Spinal cord (tissue), 10 donors: ENCODE measurements around the gene FOXG1. TPM values are rescaled to one million over a fixed set of nuclear protein-coding genes. Genes with fewer than 3 reads are reported as not detected.

ENCODE experiments used
- DNase-seq, 6 donors: peaks; one replicate each; pipeline versions ENCODE4 v3.0.0 to v3.0.0-alpha.2; 2013 to 2015; ENCODE audit warnings: low spot score in 6 of 6, low read depth in 4 of 6
- H3K27ac ChIP-seq: one replicate; pipeline ENCODE4 v1.5.1; 2013; ENCODE audit warnings: low read depth, low read length, control low read depth
- H3K27me3 ChIP-seq: one replicate; pipeline ENCODE4 v1.6.1; 2013; ENCODE audit warnings: low read length; ENCODE audit not compliant: control insufficient read depth, insufficient read depth
- H3K36me3 ChIP-seq: one replicate; pipeline ENCODE4 v1.6.1; 2013; ENCODE audit warnings: low read length; ENCODE audit not compliant: control insufficient read depth, insufficient read depth
- H3K4me1 ChIP-seq: one replicate; pipeline ENCODE4 v1.6.1; 2013; ENCODE audit warnings: low read length; ENCODE audit not compliant: control insufficient read depth, insufficient read depth
- H3K4me3 ChIP-seq: one replicate; pipeline ENCODE4 v1.5.1; 2013; ENCODE audit warnings: low read depth, low read length, control low read depth
- H3K9me3 ChIP-seq: one replicate; pipeline ENCODE4 v1.6.1; 2013; ENCODE audit warnings: low read length; ENCODE audit not compliant: control insufficient read depth, insufficient read depth
- WGBS: methylation state at CpG from one replicate; pipeline ENCODE4 v1.1.5; 2013; ENCODE audit warnings: missing lambda C conversion rate; ENCODE audit not compliant: insufficient coverage; 5-methylcytosine and 5-hydroxymethylcytosine counted together
- polyA plus RNA-seq, 2 donors: library from polyadenylated mRNA; unstranded; fragments of 120-200 nt; gene quantifications; one replicate each; pipeline ENCODE4 v1.2.1, GENCODE V29; 2013; ENCODE audit not compliant: insufficient read length in 2 of 2
- total RNA-seq, 2 donors: library from RNA; depleted of rRNA in 1 of 2; stranded (reverse); fragments of 120-200 nt in 1 of 2; fragments of >200 nt in 1 of 2; gene quantifications; one replicate each; pipeline versions ENCODE4 v1.2.3 to v1.2.4, GENCODE V29; 2013 to 2014
- donor health status: healthy.

The FOXG1 gene
- total and polyA plus RNA-seq, 4 donors = 1.5 TPM; not detected in 3

- H3K27ac ChIP-seq = no peak overlapping the region
- peaks cover 98% of the 10 kb centered on the region for H3K27me3 ChIP-seq
- no peaks in the 10 kb centered on the region for H3K9me3 ChIP-seq
- DNase-seq = peak in 1 of 6 donors; percentile 47
- H3K4me3 ChIP-seq = no peak overlapping the region
- WGBS = 20% methylated on average over 1 of the region's 9 CpGs
- H3K4me1 ChIP-seq = peaks cover 16% of the 10 kb centered on the region
- no peaks in the 10 kb centered on the region for H3K36me3 ChIP-seq
Observed at GRCh38 chr14:28760431-28760996, 6.1 kb upstream of the FOXG1 start.

GRCh38 chr14:28761438-28762291 is 4.9 kb upstream of the FOXG1 start:
- no peak overlapping the region for H3K27ac ChIP-seq
- H3K9me3 ChIP-seq = no peaks in the 10 kb centered on the region
- 5% methylated on average over 24 of the region's 33 CpGs for WGBS
- no peak overlapping the region for H3K4me3 ChIP-seq
- DNase-seq = peak in 2 of 6 donors; percentile 4 to 88
- H3K4me1 ChIP-seq = peaks cover 25% of the 10 kb centered on the region
- peaks cover 98% of the 10 kb centered on the region for H3K27me3 ChIP-seq
- no peaks in the 10 kb centered on the region for H3K36me3 ChIP-seq

DNA sequence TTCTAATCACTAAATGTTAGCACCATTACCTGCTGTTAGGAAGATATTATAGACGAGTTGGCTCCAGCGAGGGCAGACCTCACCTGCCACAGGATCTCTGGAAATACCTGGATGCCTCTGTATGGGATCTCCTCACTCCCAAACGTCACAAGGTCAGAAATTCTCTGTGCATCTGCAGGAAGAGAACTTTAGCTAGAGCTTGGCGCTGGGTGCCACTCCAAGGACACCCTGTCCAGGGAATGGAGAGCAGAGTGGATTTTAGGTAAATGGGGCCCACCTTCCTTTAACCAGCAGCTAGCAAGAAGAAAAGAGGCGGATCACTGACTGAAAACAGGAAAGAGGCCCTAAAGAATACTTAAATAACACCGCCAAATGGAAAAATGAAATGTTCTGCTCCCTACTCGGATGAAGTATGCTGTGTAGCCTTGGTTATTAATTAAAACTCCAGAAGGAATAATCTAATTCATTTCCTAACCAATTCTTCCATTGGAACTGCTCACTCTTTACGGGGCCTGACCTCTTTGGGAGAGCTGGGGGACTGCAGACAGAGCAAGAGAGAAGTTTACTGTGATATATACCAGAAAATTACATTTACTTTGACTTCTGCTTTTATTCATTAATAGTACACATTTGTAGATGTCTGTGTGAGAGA is 4.2 kb upstream of the FOXG1 start:
- 0% methylated on average over 1 of the region's 8 CpGs for WGBS
- H3K4me3 ChIP-seq = no peak overlapping the region
- peak in 2 of 6 donors; percentile 8 to 69 for DNase-seq
- H3K9me3 ChIP-seq = no peaks in the 10 kb centered on the region
- H3K27me3 ChIP-seq = peaks cover 93% of the 10 kb centered on the region
- no peak overlapping the region for H3K27ac ChIP-seq
- H3K4me1 ChIP-seq = peaks cover 22% of the 10 kb centered on the region
- no peaks in the 10 kb centered on the region for H3K36me3 ChIP-seq

DNA sequence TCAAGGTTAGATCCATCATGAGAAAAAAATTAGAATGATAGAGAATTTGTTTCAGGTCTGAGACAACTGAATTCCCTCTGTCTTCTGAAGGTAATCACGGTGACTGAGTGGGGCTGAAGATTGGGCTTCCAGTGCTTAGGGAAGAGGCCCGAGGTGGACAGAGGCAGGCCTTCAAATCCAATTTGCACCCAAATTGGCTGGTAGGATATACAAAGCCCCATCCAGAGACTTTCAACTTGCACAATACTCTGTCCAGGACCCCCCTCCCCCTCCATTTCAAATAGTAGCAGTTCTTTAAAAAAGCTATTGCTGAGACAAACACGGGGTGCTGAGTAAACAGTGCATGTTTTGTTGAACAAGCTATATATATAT is 3.6 kb upstream of the FOXG1 start:
- Histone ChIP-seq H3K4me1 (peaks cover 24% of the 10 kb centered on the region), H3K9me3 (no peaks in the 10 kb centered on the region), H3K27me3 (peaks cover 92% of the 10 kb centered on the region), H3K36me3 (no peaks in the 10 kb centered on the region), H3K4me3 (no peak overlapping the region), H3K27ac (no peak overlapping the region)
- peak in 1 of 6 donors; percentile 7 for DNase-seq
- no CpG with 5 or more reads among the region's 3 CpGs for WGBS

- H3K27me3 ChIP-seq = peaks cover 92% of the 10 kb centered on the region
- H3K4me3 ChIP-seq = no peak overlapping the region
- no CpG with 5 or more reads among the region's 4 CpGs for WGBS
- no peak overlapping the region for H3K27ac ChIP-seq
- no peaks in the 10 kb centered on the region for H3K9me3 ChIP-seq
- DNase-seq = peak in 2 of 6 donors; percentile 58 to 65
- no peaks in the 10 kb centered on the region for H3K36me3 ChIP-seq
- peaks cover 29% of the 10 kb centered on the region for H3K4me1 ChIP-seq
Observed at GRCh38 chr14:28763751-28764256, 2.8 kb upstream of the FOXG1 start.

DNA sequence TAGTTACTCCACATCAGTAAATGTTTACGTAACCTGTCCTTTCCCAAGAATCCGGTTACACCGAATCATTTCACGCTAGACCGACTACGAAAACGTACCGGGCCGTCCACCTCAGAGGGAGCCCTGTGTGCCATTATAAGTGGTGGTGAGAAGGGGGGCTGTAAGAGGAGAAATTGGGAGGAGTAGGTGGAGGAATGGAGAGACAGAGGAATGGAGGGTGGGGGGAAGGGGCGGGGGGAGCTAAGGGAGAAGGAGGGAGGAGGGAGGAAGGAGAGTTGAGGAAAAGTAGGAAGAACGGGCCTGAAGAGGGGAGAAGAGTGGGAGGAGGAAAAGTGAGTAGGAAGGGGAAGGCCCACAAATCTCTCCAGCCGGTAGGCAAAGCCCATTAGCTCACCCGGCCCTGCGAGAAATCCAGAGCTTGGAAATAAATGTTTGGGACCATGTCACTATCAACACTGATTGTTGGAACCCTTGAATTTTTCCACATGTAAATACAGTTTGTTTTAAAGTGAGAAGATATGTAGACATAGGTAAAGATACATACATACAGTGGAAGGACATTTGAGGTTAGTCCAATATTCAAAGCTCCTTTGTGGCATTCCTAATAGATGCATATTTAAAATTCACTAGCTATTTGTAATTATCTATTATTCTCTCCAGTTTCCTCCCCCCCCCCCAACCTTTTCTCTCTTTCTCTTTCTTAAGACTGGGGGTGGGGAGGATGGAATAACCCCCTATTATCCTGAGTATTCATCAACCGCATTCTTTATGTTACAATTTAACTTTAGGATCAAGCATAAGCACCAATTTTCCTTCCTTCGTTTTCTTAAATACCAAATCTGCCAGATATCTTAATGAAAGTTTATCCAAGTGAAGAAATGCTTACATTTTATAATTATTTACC is 2.1 kb upstream of the FOXG1 start:
- WGBS = 2% methylated on average over 6 of the region's 16 CpGs
- Histone ChIP-seq H3K27ac (no peak overlapping the region), H3K27me3 (peaks cover 92% of the 10 kb centered on the region), H3K36me3 (no peaks in the 10 kb centered on the region), H3K4me3 (no peak overlapping the region), H3K9me3 (no peaks in the 10 kb centered on the region), H3K4me1 (peaks cover 22% of the 10 kb centered on the region)
- peak in 2 of 6 donors; percentile 62 to 94 for DNase-seq

- peaks cover 89% of the 10 kb centered on the region for H3K27me3 ChIP-seq
- no peak overlapping the region for H3K27ac ChIP-seq
- no peak overlapping the region for H3K4me3 ChIP-seq
- WGBS = 4% methylated on average over 22 of the region's 27 CpGs
- no peaks in the 10 kb centered on the region for H3K9me3 ChIP-seq
- DNase-seq = peak in 2 of 6 donors; percentile 76 to 81
- H3K4me1 ChIP-seq = peaks cover 18% of the 10 kb centered on the region
- H3K36me3 ChIP-seq = no peaks in the 10 kb centered on the region
Observed at GRCh38 chr14:28765169-28765830, 1.3 kb upstream of the FOXG1 start.

GRCh38 chr14:28765831-28766468 is 637 bp upstream of the FOXG1 start:
- Histone ChIP-seq H3K27ac (no peak overlapping the region), H3K4me3 (no peak overlapping the region), H3K27me3 (peaks cover 89% of the 10 kb centered on the region), H3K4me1 (peaks cover 18% of the 10 kb centered on the region), H3K9me3 (no peaks in the 10 kb centered on the region), H3K36me3 (no peaks in the 10 kb centered on the region)
- DNase-seq = peak in 1 of 6 donors; percentile 62
- under 1% methylated on average over 28 of the region's 33 CpGs for WGBS
